ENCODE results near the gene CDS2.

Gene CDS2

DNA sequence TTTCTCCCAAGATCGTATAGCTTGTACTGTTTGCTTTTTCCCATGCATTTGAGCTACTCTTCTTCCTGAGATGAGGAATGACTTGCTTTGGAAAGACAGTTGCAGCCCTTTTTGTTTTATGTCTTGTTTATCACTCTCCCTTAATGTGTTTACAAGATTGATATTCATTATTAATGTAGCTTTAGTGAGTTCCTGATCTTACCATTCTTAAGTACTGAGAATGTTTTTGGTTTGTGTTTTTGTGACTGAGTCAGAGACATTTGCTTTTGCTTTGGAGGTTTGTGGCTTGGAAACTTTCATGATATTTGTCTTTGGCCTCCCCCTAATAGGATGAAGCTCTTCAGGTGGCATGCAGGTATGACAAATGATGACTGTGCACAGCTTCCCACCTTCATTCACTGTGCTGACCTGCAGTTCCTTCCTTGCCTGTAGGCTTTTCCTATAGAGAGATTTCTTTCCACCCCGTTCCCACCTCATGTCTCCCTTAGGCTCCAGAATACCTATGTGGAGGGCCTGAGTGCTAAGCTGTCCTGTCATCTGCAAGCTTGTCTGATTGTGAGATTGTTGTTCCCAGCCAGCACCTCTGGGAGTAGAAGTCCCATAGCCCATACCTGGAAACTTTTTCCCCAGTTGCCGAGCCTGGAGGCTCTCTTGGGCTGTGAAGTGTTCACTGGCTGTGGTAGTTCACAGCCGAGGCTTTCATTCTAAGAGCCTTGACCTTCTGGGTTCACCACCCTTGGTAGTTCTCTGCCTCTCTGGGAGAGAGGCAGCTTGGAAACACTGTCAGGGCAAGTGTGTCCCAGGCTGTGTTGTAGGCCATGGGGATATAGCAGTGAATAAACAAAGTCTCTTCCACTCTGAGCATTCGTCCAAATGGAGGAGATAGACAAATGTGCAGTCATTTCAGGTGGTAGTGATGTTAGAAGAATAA, 27.1 kb downstream of the CDS2 start:
- no peak for DNase-seq (ENCODE audit: low read depth in 2 of 2)

DNA sequence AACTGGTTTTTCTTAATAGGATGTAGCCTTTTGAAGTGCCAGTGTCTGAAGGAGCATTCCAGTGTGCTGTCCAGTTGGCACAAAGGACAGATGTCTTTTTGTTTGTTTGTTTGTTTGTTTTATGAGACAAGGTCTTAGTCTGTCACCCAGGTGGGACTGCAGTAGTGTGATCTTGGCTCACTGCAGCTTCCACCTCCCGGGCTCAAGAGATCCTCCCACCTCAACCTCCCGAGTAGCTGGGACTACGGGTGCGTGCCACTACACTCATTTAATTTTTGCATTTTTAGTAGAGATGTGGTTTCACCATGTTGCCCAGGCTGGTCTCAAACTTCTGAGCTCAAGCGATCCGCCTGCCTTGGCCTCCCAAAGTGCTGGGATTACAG, 27.7 kb downstream of the CDS2 start:
- DNase-seq (ENCODE audit: low read depth in 2 of 2): no peak

DNA sequence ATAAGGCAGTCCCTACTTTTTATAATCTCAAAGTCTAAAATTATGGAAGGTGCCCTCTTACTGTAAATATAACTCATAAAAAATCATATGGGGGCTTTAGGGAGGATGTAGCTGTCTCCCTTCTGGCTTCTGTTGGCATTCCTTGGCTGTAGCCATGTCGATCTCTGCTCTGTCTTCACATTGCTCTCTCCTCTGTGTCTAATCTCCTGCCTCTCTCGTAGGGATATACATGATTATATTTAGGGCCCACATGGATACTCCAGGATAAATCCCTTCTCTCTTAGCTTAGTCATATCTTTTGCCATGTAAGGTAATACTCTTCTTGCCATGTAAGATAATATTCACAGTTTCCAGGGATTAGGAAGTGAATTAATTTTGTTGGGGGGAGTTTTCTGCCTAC, 28.6 kb downstream of the CDS2 start:
- DNase-seq (ENCODE audit: low read depth in 2 of 2): no peak

DNA sequence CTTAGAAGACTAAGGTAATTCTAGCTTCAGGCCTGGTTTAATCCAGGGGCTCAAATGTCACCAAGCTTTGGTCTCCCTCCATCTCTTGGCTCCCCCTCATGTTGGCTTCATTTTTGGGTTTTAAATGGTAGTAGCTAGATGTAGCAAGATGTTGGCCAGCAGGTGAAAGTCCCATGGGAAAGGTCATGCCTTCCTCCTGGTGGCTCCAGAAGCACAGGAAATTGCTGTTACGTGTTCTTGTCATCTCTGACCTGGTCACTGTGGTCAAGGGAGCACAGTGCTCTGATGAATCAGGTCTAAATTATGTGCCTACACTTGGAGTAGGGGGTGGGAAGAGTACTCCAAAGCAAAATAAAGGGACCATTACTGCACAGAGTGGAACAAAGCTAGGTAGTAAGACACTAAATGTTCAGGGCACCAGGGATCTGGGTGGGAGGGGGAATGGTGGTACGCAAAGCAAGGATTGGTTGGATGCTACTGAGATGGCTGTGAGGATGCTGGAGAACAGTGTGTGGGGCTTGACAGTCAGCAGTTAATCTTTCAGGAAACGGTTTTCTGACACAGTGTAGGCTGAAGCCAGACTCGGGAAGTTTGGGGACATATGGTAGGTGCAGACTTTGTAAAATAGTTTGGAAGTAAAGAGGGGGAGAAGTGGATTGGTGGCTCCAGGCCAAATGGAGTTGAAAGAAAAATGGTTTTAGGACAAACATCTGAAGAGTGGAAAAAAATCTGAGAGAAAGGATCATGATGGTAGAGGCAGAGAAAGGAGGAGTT, 30.1 kb downstream of the CDS2 start:
- DNase-seq (ENCODE audit: low read depth in 2 of 2): no peak

DNA sequence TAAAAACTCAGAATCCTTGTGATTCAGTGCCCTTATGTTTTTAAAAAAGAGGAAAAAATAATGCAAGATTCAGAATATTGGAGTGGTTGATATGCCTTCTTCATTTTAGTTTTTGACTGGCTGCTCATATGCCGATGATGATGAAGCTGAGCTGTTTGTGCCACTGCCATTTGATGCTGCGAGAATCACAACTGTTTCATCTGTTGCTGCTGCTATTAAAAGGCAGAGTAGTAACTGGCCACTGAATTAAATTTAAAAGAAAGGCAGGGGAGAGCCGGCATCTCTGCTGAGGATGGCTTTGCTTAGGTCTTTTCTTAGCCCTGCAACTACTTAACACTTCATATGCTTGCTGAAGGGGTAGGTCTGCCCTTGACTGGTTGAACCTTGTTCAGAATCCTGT, 33.1 kb downstream of the CDS2 start:
- DNase-seq (ENCODE audit: low read depth in 2 of 2): no peak

DNA sequence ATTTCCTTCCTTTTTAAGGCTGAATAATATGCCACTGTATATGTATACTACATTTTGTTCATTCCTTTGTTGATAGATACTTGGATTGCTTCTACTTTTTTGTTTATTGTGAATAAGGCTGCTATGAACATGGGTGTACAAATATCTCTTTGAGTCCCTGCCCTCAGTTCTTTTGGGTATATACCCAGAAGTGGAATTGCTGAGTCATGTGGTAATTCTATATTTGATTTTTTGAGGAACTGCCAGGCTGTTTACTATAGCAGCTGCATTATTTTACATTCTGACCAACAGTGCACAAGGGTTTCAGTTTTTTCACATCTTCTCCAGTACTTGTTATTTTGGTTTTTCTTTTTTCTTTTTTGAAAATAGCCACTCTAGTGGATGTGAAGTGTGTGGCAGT, 34.1 kb downstream of the CDS2 start:
- no peak for DNase-seq (ENCODE audit: low read depth in 2 of 2)

DNA sequence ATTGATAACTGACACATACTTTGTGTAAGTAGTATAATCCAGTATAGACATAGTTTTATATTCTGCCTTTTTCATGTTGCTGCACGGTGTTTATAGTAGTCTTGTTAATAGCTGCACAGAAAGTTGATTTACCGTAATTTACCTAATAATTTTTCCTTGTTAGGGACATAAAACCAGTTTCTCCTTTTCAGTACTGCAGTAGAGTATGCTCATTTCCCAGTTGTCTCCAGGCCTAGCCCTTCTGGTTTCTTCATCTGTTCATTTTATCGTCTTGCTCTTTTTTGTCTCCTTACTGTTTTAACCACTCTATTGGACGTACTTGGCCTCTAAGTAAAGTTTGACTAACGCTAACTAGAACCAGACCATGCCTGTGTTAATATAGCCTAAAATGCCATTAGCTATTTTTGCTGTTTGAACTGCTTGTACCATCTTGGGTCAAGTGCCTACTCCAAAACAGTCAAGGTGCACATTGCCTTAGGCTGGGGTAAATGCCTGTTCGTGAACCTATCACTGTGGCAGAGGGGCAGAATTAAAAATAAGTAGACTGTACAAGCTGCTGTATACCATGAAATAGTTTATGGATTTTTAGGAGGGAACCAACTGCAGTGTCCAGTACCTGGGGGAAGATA, 34.8 kb downstream of the CDS2 start:
- no peak for DNase-seq (ENCODE audit: low read depth in 2 of 2)

DNA sequence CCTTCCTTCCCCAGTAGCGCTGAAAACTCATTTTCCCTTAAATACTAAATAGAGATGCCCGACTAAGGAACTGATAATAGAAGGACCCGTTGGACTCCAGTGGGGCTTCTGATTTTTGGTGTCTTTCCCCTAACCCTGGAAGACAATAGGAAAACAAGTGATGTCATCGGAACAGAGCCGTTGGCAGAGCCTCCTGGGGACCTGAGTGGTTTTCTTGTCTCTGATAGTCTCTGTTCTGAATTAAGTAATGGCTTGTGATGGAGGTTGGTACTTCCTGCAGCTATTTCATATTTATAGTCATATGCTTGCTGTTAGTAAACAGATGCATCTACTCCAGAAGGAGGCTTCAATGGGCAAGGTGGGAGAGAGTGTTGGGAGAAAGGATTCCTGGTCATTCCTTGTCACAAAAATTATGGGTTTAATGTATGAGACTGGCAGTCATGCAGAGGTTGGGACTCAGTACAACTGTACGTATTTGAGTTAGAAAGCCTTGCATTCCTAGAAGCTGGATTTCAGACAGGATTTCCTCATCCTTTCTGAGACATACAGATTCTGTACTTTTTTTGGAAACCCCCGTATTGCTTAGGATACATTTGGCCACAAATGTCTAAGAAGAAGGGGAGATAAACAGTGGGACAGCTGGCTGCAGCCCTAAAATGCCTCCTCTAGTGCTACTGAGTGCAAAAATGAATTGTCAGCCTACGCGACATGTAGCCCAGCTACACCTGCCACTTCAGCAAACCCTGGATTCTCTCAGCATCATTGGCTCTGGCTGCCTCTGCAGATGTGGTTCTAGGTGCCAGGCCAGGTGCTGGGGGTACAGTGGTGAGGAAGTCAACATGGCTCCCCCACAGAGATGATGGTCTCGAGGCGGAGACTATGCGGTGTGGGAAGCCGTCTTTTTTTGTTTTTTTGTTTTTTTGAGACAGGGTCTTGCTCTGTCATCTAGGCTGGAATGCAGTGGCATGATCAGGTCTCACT, 38.1 kb downstream of the CDS2 start:
- DNase-seq (ENCODE audit: low read depth in 2 of 2): no peak

DNA sequence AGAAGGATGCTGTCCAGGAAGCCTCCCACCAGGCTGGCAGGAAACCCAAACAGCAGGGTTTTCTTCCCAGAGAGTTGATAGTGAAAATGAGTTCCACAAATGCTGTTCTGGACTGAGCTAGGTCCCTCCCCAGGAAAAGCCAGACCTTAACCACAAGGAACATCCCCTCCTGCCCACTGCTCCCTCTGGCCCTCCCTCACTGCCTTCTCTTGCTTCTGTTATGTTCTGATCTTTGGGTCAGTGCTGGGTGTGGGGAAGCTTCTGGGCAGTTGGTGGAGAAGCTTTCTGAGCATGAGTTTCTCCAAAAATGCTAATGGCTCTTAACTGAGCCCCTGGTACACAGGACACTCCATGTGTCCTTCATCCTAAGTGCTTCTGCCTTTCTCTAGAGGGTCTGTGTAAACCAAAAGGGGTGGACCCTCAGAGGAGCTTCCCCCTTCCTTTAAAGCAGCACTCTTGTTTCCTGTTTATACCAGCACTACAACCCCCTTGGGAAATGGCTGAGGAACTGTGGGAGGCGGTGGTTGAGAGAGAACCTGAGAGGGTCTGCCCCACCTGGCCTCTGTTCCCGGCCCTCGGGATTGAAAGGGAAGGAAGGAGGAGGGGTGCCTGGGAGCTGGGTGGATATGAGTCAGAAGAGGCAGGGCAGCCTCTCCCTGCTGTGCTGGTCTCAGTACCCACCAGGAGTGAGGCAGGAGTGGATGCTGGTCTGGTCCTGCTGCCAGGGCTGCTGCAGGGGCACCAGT, 42.0 kb downstream of the CDS2 start:
- DNase-seq (ENCODE audit: low read depth in 2 of 2): no peak

DNA sequence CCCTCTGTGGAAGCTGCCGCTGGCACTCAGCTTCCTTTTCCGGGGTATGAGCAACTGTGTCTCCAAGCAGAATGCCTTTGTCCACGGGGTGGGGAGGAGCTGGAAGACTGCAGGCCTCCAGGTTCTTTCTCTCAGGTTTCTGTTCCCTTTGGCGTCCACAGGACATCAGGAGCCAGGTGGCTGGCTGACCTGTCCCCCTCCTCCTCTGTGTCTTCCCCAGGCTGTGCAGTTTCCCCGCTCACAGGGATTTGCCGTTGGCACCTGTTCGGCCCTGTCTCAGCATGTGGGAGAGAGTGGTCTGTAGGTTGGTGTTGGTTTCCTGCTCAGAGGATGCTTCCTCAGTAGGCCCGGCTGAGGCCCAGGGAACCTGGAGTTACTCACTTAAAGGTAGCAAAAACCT, 43.5 kb downstream of the CDS2 start:
- no peak for DNase-seq (ENCODE audit: low read depth in 2 of 2)

DNA sequence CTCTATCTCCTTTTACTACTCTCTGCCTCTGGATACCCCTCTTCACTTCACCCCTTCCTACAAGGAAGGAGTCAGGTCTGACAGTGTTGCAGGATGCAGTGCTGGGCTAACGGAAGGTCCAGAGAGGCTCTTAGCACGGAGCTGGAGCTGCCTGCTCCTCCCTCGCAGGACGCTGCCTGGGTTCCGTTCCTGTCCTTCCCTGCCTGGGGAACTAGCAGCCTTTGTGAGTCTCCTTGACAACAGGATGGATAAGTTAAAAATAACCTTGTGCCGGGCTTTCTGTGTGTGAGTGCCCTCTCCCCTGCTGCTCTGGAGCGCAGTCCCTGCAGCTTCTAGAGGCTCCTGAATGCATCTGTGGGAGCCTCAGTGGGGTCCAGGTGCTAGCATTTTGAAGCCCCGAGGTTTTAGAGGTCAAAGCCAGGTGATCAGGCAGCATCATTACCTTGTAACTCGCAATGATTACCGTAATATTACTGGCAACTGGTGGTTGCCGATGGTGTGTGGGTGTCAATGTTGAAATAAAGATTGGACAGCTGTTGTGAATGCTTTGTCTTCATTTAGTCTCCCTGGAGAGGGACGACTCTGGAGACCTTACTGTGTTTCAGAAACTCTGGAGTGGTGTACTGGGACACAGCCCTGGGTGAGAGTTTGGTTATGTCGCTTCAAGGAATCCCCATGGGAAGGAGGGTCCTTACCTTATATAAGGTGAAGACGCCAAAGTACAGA, 44.4 kb downstream of the CDS2 start:
- no peak for DNase-seq (ENCODE audit: low read depth in 2 of 2)

DNA sequence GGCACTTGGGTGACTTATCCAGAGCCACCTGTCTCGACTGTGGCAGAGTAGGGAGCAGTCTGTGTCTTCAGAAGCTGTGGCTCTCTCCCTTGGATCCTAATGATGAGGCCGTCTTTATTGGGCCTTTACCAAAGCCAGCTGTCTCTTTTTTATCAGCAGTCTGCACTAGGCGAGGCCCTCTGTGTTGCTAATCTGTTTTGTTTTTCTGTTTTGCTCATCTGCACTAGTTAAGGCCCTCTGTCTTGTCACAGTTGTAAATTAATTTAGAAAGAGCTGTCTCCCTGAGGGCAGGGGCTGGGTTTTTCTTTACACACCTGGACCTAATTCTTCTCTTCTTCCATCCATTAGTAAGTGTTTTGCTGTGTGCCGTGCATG, 45.0 kb downstream of the CDS2 start:
- no peak for DNase-seq (ENCODE audit: low read depth in 2 of 2)

DNA sequence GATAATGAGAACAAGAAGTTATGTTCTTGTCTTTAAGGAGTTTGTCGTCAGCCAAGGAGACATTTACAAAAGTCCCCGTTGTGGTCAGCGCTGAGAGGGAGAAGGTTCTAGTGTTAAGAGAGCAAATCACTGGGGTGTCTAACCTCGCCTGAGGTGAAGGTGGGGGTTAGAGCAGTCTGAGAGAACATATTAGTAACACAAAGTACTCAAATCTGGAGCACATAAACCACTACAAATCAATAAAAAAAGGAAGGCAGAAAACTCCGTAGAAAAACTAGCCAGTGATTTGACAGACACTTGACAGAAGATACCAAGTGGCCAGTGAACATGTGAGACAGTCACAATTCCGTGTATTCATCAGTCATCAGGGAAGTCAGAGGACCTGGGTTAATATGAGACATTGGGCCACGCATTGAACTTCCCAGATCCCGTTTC, 45.4 kb downstream of the CDS2 start:
- no peak for DNase-seq (ENCODE audit: low read depth in 2 of 2)

DNA sequence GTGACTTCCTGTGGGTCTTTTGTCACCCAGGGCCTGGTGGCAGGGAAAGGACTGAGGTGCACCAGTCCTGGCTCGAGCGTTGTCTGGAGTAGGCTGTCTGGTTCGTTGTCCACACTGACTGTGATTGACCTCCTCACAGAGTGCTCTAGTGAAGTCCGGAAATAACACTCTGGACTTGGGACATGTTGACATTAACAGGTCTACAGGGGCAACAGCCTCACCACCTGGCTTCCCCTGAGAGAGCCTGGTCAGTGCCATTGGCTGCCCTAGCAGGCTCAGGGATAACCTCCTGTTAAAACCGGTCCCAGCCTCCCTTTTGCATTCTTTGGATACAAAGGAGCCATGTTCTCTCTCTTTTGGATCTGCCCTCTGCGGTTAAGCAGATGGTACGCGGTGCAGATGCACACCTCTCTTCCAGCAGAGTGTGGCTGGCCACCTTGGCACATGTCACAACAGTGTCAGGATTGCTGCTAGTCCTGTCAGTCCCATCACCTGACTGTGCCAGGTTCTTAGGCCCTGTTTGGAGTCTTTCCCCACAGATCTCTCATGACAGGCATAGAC, 46.2 kb downstream of the CDS2 start:
- no peak for DNase-seq (ENCODE audit: low read depth in 2 of 2)

DNA sequence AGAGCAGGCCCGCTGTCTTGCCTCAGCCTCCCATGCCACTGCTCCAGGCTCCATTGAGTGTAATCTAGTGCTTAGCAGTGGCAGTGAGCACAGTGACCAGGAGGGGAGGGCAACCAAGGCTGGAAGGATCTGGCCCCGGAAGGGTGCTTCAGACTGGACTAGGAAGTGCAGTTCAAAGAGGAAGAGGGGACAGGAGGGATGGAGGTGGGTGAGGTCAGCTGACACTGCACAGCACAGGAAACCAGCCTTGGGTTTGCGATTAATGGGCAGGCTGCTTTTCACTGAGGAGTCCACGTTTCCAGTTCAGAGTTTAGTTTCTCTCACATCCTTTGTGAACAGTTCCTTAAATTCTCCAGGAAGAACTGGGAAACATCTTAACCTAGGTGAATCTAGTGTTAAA, 46.9 kb downstream of the CDS2 start:
- no peak for DNase-seq (ENCODE audit: low read depth in 2 of 2)

DNA sequence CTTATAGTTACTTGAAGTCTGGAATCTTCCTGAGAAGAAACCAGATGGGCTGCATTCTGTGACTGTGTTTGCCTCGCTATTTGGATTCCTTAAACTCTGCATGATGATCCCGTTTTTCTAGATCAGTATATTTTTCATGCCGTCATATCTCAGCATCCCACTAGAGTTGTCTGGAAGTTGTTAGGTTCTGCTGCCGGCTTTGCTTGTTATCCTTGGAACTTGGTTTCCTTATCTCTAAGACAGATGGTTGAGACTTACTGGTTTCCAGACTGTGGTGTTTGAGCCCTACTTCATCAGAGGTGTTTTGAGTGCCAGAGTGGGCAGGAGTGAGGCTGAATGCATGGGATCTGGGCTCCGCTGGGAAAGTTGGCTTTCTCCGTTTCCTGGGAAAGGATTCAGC, 50.3 kb downstream of the CDS2 start:
- DNase-seq (ENCODE audit: low read depth in 2 of 2): no peak

DNA sequence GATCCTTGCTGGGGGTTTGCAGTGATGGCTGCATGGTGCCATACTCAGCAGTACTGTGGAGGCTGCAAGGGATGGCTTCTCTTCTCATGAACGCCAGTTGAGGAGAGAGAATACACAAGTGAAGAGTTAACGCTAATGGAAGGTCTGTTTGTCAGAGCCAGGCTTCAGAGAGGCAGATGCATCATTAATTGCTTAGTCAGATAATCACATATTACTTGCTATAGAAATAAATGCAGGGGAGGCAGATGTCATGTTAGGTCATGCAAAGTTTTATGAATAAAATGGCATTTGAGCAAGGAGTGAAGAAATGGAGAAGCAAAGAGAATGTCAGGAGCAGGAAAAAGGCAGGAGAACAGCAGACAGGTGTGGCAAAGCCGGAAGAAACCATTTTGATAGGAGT, 51.2 kb downstream of the CDS2 start:
- DNase-seq (ENCODE audit: low read depth in 2 of 2): no peak

DNA sequence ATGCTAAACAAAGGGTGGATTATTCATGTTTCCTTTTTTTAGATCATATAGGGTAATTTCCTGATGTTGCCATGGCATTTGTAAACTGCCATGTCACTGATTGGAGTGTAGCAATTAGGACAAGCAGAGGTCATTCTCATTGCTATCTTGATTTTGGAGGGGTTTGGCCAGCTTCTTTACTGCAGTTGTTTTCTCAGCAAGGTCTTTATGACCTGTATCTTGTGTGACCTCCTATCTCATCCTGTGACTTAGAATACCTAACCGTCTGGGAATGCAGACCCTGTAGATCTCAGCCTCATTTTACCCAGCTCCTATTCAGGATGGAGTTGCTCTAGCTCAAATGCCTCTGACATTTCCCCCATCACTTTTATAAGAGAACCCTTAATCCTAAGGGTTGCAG, 53.6 kb downstream of the CDS2 start:
- no peak for DNase-seq (ENCODE audit: low read depth in 2 of 2)

DNA sequence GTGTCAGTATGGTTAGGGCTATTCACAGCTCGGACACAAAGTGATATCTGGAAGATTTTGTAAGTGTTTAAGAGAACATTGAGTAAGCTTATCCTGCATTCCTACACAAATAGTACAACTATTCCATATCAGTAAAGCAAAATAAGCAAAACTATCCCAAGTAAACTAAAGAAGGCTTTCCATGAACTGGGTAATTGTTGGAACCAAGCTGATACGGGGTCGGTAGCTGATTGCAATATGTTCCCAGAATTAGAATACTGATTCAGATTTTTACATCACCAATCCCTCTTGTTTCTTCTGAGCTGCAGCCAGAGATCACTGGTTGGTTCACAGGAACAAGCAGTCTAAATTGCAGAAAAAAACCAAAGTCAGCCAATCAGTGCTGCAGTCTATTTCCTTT, 54.1 kb downstream of the CDS2 start:
- no peak for DNase-seq (ENCODE audit: low read depth in 2 of 2)

DNA sequence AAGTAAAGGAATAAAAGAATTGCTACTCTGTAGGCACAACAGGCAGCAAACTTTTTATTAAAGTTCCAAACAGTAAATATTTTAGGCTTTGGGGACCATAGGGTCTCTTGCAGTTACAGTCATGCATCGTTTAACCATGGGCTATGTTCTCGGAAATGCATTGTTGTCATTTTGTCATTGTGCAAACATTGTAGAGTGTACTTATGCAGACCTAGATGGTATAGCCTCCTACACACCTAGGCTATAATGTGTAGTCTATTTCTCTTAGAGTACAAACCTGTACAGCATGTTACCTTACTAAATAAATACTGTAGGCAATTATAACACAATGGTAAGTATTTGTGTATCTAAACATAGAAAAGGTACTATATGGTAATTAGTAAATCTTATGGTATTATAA, 54.7 kb downstream of the CDS2 start:
- no peak for DNase-seq (ENCODE audit: low read depth in 2 of 2)

Data from stimulated activated CD8-positive, alpha-beta memory T cell treated with anti-CD3 and anti-CD28 coated beads, Interleukin-2, amount 100 ng/mL, for 1 hour (primary cell).